ENCODE measurements around the gene MTMR3.

MTMR3 gene

DNA sequence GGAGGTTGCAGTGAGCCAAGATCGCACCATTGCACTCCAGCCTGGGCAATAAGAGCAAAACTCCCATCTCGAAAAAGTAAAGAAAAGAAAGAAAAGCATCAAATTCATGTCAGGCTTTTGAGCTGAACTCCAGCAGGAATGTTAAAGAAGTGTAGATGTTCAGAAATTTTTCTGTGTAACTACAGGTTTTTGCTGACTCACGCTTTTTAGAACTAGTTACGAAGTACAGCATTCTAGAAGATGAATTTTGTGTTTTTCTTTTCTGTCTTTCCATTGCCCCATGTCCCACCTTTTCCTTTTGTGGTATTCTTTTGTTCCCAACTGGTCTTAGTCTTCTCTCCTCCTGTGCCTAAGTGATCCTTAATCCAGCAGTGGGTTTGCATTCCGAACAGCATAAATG is 141.3 kb downstream of the MTMR3 start:
- DNase-seq (ENCODE audit: low read depth), result no peak
- no peak for TF ChIP-seq CTCF (conservative IDR thresholded peaks at IDR 0.05; ENCODE audit: low read depth, low read length)
- H3K4me3 ChIP-seq (ENCODE audit: low read length), result no peak overlapping the region

DNA sequence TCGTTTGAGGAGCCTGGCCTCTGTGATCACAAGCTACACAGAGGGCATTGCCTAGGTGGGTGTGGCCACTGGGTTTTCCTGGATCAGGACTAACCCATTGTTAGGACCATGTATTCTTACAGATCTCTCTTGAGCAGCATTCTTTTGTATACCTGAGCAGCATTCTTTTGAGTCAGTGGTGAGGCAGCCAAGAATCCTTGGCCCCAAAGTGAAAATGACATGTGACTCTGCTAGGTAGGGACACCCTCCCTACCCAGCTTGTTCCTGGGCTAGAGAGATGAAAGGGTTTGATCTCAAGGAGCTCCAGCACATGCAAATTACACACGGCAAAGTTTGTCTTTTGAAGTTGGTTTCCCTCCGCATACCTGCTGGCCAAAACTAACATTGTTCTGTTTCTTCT is 142.2 kb downstream of the MTMR3 start:
- no peak overlapping the region for H3K4me3 ChIP-seq (ENCODE audit: low read length)
- TF ChIP-seq CTCF (conservative IDR thresholded peaks at IDR 0.05; ENCODE audit: low read depth, low read length), result no peak
- no peak for DNase-seq (ENCODE audit: low read depth)

DNA sequence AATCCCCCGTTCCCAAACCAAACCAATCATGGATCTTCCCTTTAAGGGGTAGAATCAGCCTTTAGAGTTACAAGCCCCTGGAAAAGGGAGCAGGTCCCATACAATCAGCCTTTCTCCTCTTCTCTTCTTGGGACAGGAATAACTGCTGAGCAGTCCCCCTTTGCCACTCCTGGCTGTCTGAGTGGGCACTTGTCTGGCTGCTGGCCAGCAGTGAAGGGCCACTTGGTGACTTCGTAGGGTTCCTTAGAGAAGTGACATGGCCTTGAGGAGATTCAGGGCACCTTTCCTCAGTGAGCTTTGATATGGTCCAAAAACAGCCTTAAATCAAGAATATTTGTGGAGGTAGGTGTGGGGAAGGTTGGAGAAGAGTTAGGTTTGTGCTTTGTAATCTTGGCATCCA is 143.8 kb downstream of the MTMR3 start:
- no peak for TF ChIP-seq CTCF (conservative IDR thresholded peaks at IDR 0.05; ENCODE audit: low read depth, low read length)
- H3K4me3 ChIP-seq (ENCODE audit: low read length), result no peak overlapping the region
- no peak for DNase-seq (ENCODE audit: low read depth)

DNA sequence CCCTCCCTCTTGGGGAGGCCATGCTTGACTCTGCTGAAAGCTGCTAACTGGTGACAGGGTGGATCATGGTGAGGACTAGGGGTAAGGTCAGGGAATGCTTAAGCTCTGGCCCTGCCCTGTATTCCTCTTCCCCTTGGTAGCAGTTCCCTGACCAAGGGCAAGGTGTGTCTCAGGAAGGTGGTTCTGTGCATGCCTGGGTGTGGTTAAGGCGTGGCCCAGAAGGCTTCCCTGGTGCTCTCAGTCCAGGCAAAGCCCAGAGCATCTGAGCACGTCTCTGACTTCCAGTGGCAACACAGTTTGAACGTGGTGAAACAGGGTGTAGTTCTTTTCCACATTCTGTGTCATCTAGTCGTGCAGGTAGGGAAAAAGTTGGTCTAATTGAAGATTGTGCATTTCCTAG is 144.2 kb downstream of the MTMR3 start:
- no peak for TF ChIP-seq CTCF (conservative IDR thresholded peaks at IDR 0.05; ENCODE audit: low read depth, low read length)
- no peak for DNase-seq (ENCODE audit: low read depth)
- no peak overlapping the region for H3K4me3 ChIP-seq (ENCODE audit: low read length)

- DNase-seq (ENCODE audit: low read depth), result no peak
- no peak overlapping the region for H3K4me3 ChIP-seq (ENCODE audit: low read length)
- no peak for TF ChIP-seq CTCF (conservative IDR thresholded peaks at IDR 0.05; ENCODE audit: low read depth, low read length)
These were observed 144.8 kb downstream of the MTMR3 start for GRCh38 chr22:30027791-30028190.

DNA sequence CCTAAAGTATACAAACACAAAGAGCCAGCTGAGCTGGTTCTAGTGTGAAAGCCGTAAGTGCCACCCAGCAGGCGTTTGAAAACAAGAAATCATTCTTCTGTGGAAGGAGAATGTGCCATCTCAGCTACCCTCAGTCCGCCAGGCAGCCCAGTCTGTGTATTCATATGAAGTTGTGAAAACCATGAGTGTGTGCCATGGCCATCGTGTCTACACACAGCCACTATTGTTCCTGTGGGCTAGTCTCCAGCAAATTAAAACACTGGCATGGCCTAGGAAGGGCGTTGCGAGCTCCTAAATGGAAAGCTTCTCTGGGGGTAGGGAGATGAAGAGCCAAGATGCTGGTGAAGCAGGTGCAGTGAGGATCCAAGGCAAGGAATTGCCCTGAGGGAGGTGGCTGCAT is 145.8 kb downstream of the MTMR3 start:
- DNase-seq (ENCODE audit: low read depth), result no peak
- no peak for TF ChIP-seq CTCF (conservative IDR thresholded peaks at IDR 0.05; ENCODE audit: low read depth, low read length)
- no peak overlapping the region for H3K4me3 ChIP-seq (ENCODE audit: low read length)

DNA sequence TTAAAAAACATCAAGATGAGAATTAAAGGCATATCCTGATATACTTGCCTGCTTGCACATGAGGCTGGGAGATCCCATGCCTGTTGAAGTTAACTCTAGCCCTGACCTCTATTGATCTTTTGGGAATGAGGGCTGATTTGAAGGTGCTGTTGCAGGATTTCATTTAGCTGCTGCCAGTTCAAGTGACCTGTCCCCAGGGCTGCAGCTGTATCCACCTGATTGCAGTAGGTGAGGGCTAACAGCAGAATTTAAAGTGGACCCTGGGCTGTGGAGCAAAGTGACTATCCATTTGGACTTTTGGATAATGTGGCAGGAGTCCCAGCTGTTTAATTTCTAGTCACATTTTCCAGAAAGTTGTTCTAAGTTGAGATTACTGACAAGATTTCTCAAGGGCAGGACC is 146.5 kb downstream of the MTMR3 start:
- no peak for DNase-seq (ENCODE audit: low read depth)
- H3K4me3 ChIP-seq (ENCODE audit: low read length), result no peak overlapping the region
- no peak for TF ChIP-seq CTCF (conservative IDR thresholded peaks at IDR 0.05; ENCODE audit: low read depth, low read length)

All from retinal pigment epithelial cell (primary cell).